K562 (cell line): ENCODE measurements around the gene ZNF350. TPM values are rescaled to one million over a fixed set of nuclear protein-coding genes. Genes with fewer than 3 reads are reported as not detected.
A peak's percentile ranks its signal among the peaks of the same experiment; 100 is the strongest.

Experiments used
- DPF2 ChIP-seq: fragments of 450-650 bp; IDR thresholded peaks from 2 replicates; pipeline ENCODE4 v1.6.1; 2016
- FOXM1 ChIP-seq, 2 experiments: fragments of 450-650 bp in 1 of 2; sonication (generic) in 1 of 2; formaldehyde crosslinking in 1 of 2; IDR thresholded peaks; 2 replicates each; pipeline versions ENCODE4 v1.6.1 to v1.9.0; 2017 to 2022; ENCODE audit warnings: low read depth in 2 of 2, mild to moderate bottlenecking in 2 of 2, missing genetic modification reagents in 1 of 2, moderate library complexity in 1 of 2
- MTA1 ChIP-seq: fragments of 450-650 bp; IDR thresholded peaks from 2 replicates; pipeline ENCODE4 v1.6.1; 2017; ENCODE audit warnings: borderline replicate concordance
- NR2F6 ChIP-seq: fragments of 450-650 bp; formaldehyde crosslinking; IDR thresholded peaks from 2 replicates; pipeline ENCODE4 v1.4.0; 2020; ENCODE audit warnings: mild to moderate bottlenecking
- SAFB ChIP-seq: fragments of 200-400 bp; formaldehyde crosslinking; IDR thresholded peaks from 2 replicates; pipeline ENCODE4 v1.6.1; 2017; ENCODE audit warnings: low read depth, low read length, borderline replicate concordance
- SIX5 ChIP-seq, 2 experiments: IDR thresholded peaks; 2 replicates each; pipeline ENCODE4 v1.6.1; 2011; ENCODE audit warnings: low read length in 2 of 2, borderline replicate concordance in 1 of 2, low read depth in 1 of 2, mild to moderate bottlenecking in 1 of 2, moderate library complexity in 1 of 2; ENCODE audit not compliant: insufficient read depth in 1 of 2
- polyA plus RNA-seq, 8 experiments: library from polyadenylated mRNA; depleted of rRNA in 4 of 8; stranded (reverse) in 5 of 8; unstranded in 3 of 8; fragments of >200 nt; fragmentation: Nextera tagmentation in 2 of 8; fragmentation: Illumina TruSeq in 1 of 8; extraction: Ambion mirVana in 2 of 8; extraction: Trizol in 1 of 8; gene quantifications; 2 replicates each; pipeline versions ENCODE4 v1.2.1 to v1.2.3, GENCODE V29; 2011 to 2014; ENCODE audit warnings: inconsistent platforms in 1 of 8, missing spikeins in 1 of 8
- total RNA-seq, 7 experiments: library from RNA; depleted of rRNA in 6 of 7; stranded (reverse); fragments of >200 nt in 6 of 7; fragmentation: Illumina TruSeq in 2 of 7; extraction: Trizol in 2 of 7; gene quantifications; 2 replicates each; pipeline versions ENCODE4 v1.2.1 to v1.2.3, GENCODE V29; 2011 to 2021; ENCODE audit warnings: low replicate concordance in 1 of 7
- TF ChIP-seq, protein P1 (sequence below): fragments of 450-650 bp; formaldehyde crosslinking; IDR thresholded peaks from 2 replicates; pipeline ENCODE4 v1.4.0; 2020; ENCODE audit warnings: mild to moderate bottlenecking, moderate library complexity
- TF ChIP-seq, protein P2 (sequence below): fragments of 450-650 bp; formaldehyde crosslinking; IDR thresholded peaks from 2 replicates; pipeline ENCODE4 v1.4.0; 2022; ENCODE audit warnings: mild to moderate bottlenecking, moderate library complexity

ZNF350 gene
- total and polyA plus RNA-seq, 9 of the 15 experiments (the other 6 are each of a cell fraction or from before 2014, with no cell fraction given) = 1.7 to 4.8 (median 2.9) TPM

DNA sequence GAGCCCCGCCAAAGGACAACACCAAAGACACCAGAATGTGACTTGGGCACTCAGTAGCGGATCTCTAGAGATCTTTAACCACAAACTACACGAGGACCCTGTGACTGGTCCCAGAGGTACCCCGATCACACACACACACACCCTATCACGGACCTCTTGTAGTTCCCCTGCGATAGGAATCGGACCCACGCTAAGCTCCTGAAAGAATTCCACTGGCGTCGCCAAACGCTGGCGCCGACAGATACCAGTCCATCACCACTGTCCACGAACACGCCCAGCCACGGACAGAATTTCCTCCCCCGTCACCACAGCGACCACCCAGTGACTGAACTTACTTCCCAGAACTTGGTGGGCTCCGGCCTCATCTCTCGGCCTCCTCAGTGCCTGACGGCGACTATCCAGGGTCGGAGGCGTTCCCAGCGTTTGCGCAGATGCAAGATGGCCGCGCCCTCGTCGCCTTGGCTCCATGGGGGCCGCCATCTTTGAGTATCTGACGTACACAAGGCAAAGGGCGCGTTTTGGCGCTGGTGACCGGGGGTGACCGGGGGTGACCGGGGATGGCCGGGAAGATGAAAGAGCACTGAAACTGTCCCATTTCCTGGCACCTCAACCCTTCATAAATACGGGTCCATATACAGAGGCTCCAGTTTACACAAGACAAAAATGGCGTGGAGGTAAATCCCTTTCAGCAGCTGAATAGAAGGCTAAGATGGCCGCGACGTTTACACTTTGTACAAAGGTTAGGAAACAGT, 21.3 kb upstream of the ZNF350 start, which contains the start of gene ZNF615 (continued):
- no peak for TF ChIP-seq FOXM1 (IDR thresholded peaks at IDR 0.05; ENCODE audit: low read depth)
- no peak for TF ChIP-seq FOXM1 (CRISPR knock-in tag; IDR thresholded peaks at IDR 0.05; ENCODE audit: low read depth)
- TF ChIP-seq SAFB = no peak
- peak; percentile 15; the same call in 1 of the 2 replicates for TF ChIP-seq MTA1
- TF ChIP-seq NR2F6 (CRISPR knock-in tag) = no peak
- no peak; the same call in 1 of the 2 replicates for TF ChIP-seq DPF2
- TF ChIP-seq SIX5 (IDR thresholded peaks at IDR 0.05; ENCODE audit: borderline replicate concordance in 1 of 2, insufficient read depth in 1 of 2, low read depth in 1 of 2, low read length in 2 of 2) = peak; percentile 52 to 61; a peak in 3 of 4 replicates
- TF ChIP-seq, protein P1, sequence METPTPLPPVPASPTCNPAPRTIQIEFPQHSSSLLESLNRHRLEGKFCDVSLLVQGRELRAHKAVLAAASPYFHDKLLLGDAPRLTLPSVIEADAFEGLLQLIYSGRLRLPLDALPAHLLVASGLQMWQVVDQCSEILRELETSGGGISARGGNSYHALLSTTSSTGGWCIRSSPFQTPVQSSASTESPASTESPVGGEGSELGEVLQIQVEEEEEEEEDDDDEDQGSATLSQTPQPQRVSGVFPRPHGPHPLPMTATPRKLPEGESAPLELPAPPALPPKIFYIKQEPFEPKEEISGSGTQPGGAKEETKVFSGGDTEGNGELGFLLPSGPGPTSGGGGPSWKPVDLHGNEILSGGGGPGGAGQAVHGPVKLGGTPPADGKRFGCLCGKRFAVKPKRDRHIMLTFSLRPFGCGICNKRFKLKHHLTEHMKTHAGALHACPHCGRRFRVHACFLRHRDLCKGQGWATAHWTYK (CRISPR knock-in tag) = 0 out of 2 replicates have a peak, but pooled peaks have one; percentile 23
- TF ChIP-seq, protein P2, sequence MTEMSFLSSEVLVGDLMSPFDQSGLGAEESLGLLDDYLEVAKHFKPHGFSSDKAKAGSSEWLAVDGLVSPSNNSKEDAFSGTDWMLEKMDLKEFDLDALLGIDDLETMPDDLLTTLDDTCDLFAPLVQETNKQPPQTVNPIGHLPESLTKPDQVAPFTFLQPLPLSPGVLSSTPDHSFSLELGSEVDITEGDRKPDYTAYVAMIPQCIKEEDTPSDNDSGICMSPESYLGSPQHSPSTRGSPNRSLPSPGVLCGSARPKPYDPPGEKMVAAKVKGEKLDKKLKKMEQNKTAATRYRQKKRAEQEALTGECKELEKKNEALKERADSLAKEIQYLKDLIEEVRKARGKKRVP (CRISPR knock-in tag) = 0 out of 2 replicates have a peak, but pooled peaks have one; percentile 20
